Loucy (cell line): ENCODE results near the gene EP400.

Experiments
- H2AFZ ChIP-seq: fragments of 200-600 bp; sonication (generic); 2 replicates; pipeline ENCODE4 v1.6.0; 2016; ENCODE audit warnings: antibody characterized with exemption, mild to moderate bottlenecking, low read length, moderate library complexity
- H3F3A ChIP-seq: fragments of 200-600 bp; 2 replicates; pipeline ENCODE4 v1.6.0; 2016; ENCODE audit warnings: antibody characterized with exemption, low read depth, mild to moderate bottlenecking
- H3K27me3 ChIP-seq: fragments of 200-600 bp; sonication (generic); 2 replicates; pipeline ENCODE4 v1.6.1; 2014; ENCODE audit warnings: low read length, mild to moderate bottlenecking; ENCODE audit not compliant: insufficient read depth, poor library complexity, severe bottlenecking
- H3K36me3 ChIP-seq: fragments of 200-600 bp; sonication (generic); 2 replicates; pipeline ENCODE4 v1.6.1; 2016; ENCODE audit warnings: low read length; ENCODE audit not compliant: insufficient read depth
- H3K4me1 ChIP-seq: fragments of 200-600 bp; sonication (generic); 2 replicates; pipeline ENCODE4 v1.5.1; 2014; ENCODE audit warnings: low read length, mild to moderate bottlenecking; ENCODE audit not compliant: insufficient read depth, poor library complexity, severe bottlenecking
- H3K4me2 ChIP-seq: fragments of 200-600 bp; sonication (generic); 2 replicates; pipeline ENCODE4 v1.6.0; 2014; ENCODE audit warnings: antibody characterized with exemption, low read length, low read depth, mild to moderate bottlenecking; ENCODE audit not compliant: poor library complexity, severe bottlenecking
- H3K4me3 ChIP-seq: fragments of 200-600 bp; sonication (generic); 2 replicates; pipeline ENCODE4 v1.5.1; 2014; ENCODE audit warnings: low read length, mild to moderate bottlenecking, mixed read lengths; ENCODE audit not compliant: poor library complexity, severe bottlenecking
- H3K79me2 ChIP-seq: fragments of 200-600 bp; sonication (generic); 2 replicates; pipeline ENCODE4 v1.6.1; 2014; ENCODE audit warnings: low read length; ENCODE audit not compliant: insufficient read depth
- H3K9ac ChIP-seq: fragments of 200-600 bp; sonication (generic); 2 replicates; pipeline ENCODE4 v1.6.0; 2014; ENCODE audit warnings: mild to moderate bottlenecking, low read depth, low read length, moderate library complexity; ENCODE audit not compliant: poor library complexity, severe bottlenecking
- H3K9me2 ChIP-seq: fragments of 200-600 bp; sonication (generic); replicated peaks from 2 replicates; pipeline ENCODE4 v1.6.1; 2016; ENCODE audit warnings: low read depth, low read length, mixed read lengths
- H3K9me3 ChIP-seq: fragments of 200-600 bp; sonication (generic); 2 replicates; pipeline ENCODE4 v1.6.1; 2014; ENCODE audit warnings: mild to moderate bottlenecking, antibody characterized with exemption, low read length, low read depth; ENCODE audit not compliant: insufficient read depth
- H4K20me1 ChIP-seq: fragments of 200-600 bp; sonication (generic); 2 replicates; pipeline ENCODE4 v1.6.0; 2014; ENCODE audit warnings: antibody characterized with exemption, low read length, mild to moderate bottlenecking; ENCODE audit not compliant: insufficient read depth, poor library complexity, severe bottlenecking
- EZH2phosphoT487 ChIP-seq: fragments of 200-600 bp; IDR thresholded peaks from 2 replicates; pipeline ENCODE4 v1.6.1; 2018; ENCODE audit warnings: antibody characterized with exemption, mild to moderate bottlenecking, moderate library complexity, borderline replicate concordance
- TF ChIP-seq, protein P1 (sequence below): fragments of 200-600 bp; sonication (generic); conservative IDR thresholded peaks from 2 replicates; pipeline ENCODE4 v1.5.1; 2014; ENCODE audit warnings: mild to moderate bottlenecking, antibody characterized with exemption, low read length

Gene EP400

DNA sequence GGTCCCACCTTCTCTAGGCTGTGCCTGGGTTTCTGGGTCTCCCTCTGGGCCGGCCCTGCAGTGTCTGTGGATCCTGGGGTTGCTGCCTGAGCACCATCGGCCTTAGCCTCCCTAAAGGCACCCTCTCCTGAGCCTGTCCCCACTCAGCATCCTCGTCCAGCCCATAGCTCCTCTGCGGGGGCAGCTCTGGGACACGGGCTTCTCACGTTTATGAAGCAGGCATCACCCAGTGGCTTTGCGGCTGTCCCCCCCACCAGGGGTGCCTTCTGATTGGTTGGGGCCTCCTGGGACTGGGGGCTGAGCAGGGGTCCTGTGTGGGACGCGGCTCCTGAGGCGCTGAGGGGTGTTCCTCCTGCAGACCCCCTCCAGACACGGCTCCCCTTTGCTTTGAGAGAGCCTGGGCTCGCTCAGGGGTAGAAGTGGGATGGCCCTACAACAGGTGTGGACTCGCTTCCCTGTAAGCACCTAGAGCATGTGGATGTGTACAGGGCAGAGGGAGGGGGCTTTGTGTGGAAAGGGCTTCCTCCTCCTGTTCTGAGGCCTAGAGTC, 44.6 kb upstream of the EP400 start:
- Histone ChIP-seq H3K4me2 (no peak overlapping the region), H3K4me1 (peaks cover 3% of the 10 kb centered on the region), H3K9me2 (no peaks in the 10 kb centered on the region), H3K4me3 (no peak overlapping the region), H3K27me3 (no peaks in the 10 kb centered on the region), H2AFZ (no peak overlapping the region), H3K79me2 (peaks cover 40% of the 10 kb centered on the region), H3K9ac (no peak overlapping the region), H4K20me1 (peaks cover 20% of the 10 kb centered on the region), H3F3A (no peaks in the 10 kb centered on the region), H3K36me3 (peaks cover 14% of the 10 kb centered on the region; the same call in 1 of the 2 replicates), H3K9me3 (no peaks in the 10 kb centered on the region)
- TF ChIP-seq, protein P1, sequence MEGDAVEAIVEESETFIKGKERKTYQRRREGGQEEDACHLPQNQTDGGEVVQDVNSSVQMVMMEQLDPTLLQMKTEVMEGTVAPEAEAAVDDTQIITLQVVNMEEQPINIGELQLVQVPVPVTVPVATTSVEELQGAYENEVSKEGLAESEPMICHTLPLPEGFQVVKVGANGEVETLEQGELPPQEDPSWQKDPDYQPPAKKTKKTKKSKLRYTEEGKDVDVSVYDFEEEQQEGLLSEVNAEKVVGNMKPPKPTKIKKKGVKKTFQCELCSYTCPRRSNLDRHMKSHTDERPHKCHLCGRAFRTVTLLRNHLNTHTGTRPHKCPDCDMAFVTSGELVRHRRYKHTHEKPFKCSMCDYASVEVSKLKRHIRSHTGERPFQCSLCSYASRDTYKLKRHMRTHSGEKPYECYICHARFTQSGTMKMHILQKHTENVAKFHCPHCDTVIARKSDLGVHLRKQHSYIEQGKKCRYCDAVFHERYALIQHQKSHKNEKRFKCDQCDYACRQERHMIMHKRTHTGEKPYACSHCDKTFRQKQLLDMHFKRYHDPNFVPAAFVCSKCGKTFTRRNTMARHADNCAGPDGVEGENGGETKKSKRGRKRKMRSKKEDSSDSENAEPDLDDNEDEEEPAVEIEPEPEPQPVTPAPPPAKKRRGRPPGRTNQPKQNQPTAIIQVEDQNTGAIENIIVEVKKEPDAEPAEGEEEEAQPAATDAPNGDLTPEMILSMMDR, result no peak
- TF ChIP-seq EZH2phosphoT487, result no peak

DNA sequence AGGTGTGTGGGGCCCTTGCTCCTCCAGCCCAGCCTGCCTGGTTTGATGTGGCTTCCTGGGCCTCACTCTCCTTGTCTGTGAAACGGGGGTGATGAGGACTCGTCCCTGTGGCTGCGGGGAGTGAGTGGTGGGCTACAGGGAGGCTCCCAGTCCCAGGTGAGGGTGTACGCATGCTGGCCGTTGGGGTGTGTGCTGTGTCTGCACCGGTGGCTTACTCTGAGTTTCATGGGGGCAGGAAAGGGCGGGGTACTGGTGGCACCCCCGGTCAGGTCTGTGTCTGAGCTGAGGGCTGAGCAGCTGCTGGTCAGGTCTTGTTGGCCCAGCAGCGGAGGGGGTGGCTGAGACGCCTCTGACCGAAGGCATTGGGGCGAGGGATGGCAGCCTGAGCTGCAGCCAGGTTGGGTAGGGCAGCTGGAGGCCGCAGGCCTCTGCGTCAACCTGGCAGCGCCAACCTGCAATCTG, 44.1 kb upstream of the EP400 start:
- no peaks in the 10 kb centered on the region for H3K27me3 ChIP-seq
- H3K4me2 ChIP-seq, result no peak overlapping the region
- no peaks in the 10 kb centered on the region for H3K9me2 ChIP-seq
- H2AFZ ChIP-seq, result no peak overlapping the region
- peaks cover 35% of the 10 kb centered on the region; the same call in 1 of the 2 replicates for H3K79me2 ChIP-seq
- H3K4me3 ChIP-seq, result no peak overlapping the region
- TF ChIP-seq EZH2phosphoT487, result no peak
- TF ChIP-seq, protein P1, result no peak
- no peaks in the 10 kb centered on the region for H3F3A ChIP-seq
- H3K4me1 ChIP-seq, result peaks cover 3% of the 10 kb centered on the region
- H3K9me3 ChIP-seq, result no peaks in the 10 kb centered on the region
- peaks cover 19% of the 10 kb centered on the region; the same call in 1 of the 2 replicates for H3K36me3 ChIP-seq
- H3K9ac ChIP-seq, result no peak overlapping the region
- peaks cover 20% of the 10 kb centered on the region for H4K20me1 ChIP-seq

DNA sequence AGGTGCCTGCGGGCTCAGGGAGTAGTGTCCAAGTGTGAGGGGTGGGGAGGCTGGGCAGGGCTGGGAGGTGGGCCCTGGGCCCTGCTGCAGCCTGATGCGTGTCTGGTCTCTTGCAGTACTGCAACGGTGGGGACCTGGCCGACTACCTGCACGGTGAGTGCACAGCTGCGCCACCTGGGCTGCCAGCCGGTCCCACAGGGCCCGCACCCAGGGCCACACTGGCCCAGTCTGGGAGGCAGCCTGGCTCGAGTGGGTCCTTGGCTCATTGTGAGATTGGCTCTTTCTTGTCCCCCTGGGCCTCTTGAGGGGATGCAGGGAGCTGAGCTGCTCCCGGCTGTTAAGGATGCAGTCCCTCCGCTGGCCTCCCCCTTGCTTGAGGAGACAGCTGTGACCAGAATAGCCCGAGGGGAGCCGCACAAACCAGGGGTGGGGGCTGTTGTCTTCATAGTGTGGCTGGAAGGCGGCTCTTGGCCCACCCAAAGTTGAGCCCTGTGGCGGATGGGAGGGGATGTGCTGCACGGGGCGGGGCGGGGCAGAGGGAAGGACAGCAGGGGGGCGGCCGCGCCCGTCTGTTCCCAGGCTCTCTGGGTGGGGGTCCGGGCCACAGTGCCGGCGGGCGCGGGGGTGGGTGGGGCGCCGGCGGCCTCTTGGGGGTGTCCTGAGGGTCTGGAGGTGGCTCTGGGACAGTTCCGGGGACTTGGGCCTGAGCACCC, 42.2 kb upstream of the EP400 start:
- Histone ChIP-seq H3K4me3 (no peak overlapping the region), H3F3A (no peaks in the 10 kb centered on the region), H3K4me1 (peaks cover 3% of the 10 kb centered on the region), H3K4me2 (no peak overlapping the region), H3K9ac (no peak overlapping the region), H3K27me3 (no peaks in the 10 kb centered on the region), H2AFZ (no peak overlapping the region), H3K79me2 (peaks cover 24% of the 10 kb centered on the region; the same call in 1 of the 2 replicates), H4K20me1 (peaks cover 10% of the 10 kb centered on the region), H3K36me3 (peaks cover 38% of the 10 kb centered on the region; the same call in 1 of the 2 replicates), H3K9me3 (no peaks in the 10 kb centered on the region), H3K9me2 (no peaks in the 10 kb centered on the region)
- TF ChIP-seq, protein P1, result no peak
- TF ChIP-seq EZH2phosphoT487, result no peak
